Head of caudate nucleus (tissue), 42 donors: Measurements from ENCODE around the gene VPS11.
"Not testable (repeated sequence)": the region's sequence is repeated elsewhere in the genome, so short reads cannot be mapped to it uniquely, and the experiment has no call there.

Experiments used
- DNase-seq, 42 donors: peaks; one replicate each; pipeline versions ENCODE4 v3.0.0 to v3.0.0-alpha.2; 2020 to 2021; ENCODE audit warnings: mixed read lengths in 7 of 42
- intact Hi-C: fragments of 100-400 bp; cut with DNase I; formaldehyde crosslinking; loops from one replicate; pipeline ENCODE4 v1.15.0; 2022

VPS11 gene

DNA sequence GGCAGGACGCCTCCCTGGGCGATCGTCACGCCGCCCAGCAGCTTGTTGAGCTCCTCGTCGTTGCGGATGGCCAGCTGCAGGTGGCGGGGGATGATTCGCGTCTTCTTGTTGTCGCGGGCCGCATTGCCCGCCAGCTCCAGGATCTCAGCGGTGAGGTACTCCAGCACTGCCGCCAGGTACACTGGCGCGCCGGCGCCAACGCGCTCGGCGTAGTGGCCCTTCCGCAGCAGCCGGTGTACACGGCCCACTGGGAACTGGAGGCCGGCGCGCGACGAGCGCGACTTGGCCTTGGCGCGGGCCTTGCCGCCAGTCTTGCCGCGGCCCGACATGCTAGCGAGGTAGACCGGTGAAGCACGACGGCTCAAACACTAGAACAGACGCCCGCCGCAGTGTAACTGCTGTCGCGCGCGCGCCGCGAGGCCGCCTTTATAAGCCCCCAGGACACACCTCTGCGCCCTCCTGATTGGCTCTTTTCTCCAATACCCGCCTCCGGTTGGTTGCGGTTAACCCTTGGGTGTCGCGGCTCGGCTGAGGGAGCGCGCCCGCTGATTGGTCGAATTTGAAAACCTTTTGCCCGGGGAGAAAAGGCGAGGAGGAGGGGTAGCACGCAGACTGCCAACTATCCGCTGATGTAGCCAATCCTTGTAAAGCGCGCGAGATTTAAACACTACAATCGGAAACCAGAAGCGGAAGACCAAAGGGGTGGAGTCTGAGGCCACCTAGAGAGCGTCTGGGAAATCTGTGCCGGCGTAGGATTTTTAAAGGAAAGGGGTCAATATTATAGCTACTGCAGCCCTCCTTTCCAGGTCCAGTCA is 27.7 kb downstream of the VPS11 start:
- intact Hi-C loops, result no loop called here
- peak; percentile 99 to 100 (median 100) for DNase-seq

DNA sequence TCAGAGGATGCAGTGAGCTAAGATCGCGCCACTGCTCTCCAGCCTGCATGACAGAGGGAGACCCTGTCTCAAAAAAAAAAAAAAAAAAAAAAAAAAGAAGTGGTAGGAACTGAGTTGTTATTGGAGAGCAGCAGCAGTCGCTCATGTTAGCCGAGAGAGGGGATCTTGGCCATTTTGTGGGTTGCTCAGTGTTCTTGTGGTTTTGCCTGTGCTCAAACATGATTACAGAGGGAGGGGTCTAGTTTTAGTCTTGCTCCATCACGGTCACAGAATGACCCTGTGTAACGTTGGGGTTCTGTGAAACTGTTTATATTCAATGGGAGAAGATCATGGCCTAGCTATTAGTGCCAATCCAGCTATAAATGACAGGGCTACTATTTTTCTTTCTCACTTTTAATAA is 32.1 kb downstream of the VPS11 start:
- no peak for DNase-seq
- intact Hi-C loops, result no loop called here

DNA sequence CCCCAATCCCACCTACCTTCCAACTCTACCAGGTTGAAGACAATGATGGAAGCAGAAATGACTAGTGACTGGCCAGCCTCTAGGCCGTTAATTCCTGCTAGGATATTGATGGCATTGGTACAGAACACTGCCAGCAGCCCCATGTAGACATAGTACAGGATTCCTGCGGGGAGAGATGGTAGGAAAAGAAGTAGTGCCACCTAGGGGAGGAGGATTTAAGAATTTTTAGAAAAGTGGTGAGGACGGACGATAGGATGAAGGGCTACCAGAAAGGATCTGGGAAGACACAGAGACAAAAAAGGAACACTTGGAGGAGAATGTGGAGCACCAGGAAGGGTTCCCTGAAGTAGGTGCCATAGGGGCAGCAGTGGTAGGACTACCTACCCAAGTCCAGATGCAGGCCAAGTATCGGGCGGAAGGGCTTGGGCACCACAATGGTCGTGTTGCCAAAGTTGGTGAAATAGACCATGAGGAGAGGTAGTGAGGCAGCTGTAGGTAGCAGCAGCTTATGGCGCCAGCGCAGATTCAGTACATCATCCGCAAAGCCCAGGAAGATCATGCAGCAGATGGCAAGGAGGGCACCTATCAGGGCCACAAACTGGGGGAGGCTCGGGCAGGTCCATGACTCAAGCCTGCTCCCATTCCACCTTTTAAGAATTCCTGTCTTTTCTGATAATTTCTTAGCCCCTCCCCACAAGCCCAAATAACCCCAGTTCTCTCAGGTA is 32.8 kb downstream of the VPS11 start:
- intact Hi-C loops, result no loop called here
- DNase-seq, result no peak

DNA sequence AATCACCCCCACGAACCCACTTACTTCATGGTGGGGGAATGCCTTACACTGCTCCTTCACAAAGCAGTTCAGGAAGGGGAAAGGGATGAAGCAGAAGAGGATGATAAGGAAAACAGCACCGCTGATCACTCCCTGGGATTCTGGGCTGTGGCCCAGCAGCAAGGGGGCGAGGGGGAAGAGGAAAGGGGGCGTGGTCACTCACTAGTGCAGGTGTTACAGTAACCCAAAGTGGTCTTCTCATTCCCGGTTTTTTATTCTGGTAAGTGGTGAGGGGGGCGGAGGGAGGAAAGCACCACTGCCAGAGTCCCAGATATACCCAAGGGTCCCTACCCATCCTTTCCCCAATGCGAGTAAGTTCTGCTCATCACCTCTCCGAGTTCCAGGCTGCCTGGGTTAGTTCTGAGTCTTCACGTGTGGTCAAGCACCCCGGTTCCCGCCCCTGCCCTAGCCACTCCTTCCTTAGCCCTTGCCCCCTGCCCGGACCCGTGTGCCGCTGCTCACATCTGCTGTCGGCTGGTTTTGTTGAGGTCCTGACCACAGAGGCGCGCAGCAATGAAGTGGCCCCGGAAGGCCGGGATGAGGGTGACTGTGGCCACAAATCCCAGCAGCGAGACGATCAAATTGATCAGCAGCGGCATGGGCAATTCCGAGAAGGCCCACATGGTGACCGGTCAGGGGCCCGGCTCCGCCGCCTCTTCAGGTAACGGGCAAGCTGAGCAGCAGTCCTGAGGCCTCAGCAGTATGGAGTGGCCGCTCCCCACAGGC is 33.6 kb downstream of the VPS11 start:
- intact Hi-C loops, result no loop called here
- DNase-seq, result no peak

DNA sequence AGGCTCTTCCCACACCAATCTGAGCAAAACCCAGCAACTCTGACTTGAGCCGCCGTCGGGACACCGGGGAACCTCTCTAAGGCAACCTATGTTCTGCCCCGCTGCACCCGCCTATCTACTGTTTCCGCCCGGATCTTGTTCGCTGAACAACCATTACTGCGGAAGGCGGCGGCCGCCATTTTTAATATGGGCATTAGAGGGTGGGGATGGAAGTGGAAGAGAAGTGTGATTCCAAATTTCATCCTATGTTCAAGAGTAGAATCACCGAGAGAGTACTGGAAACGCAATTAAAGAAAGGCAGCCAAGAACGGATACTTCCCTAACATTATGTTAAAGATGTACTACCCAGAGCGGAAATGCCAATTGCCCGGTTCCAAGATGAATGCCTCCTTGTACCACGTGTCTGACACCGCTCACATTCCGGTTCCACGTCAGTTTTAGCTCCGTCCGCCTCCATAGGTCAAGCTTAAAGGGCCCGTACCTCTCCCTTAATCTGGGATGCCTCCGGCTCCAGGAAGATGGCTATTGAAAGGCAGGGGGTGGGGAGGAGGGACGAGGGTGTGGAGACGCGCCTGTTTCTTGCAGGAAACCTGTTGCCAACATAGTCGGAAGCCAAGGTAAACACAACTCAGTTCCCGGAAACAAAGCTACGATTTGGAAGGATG is 34.3 kb downstream of the VPS11 start, which contains the start of gene DPAGT1:
Gene DPAGT1, minus strand, starts transcription at position 95 of the 665 bp plus-strand sequence. CDS start 198 bp downstream, outside the sequence.
- peak; percentile 83 to 98 (median 92) for DNase-seq
- intact Hi-C loops, result no loop called here

DNA sequence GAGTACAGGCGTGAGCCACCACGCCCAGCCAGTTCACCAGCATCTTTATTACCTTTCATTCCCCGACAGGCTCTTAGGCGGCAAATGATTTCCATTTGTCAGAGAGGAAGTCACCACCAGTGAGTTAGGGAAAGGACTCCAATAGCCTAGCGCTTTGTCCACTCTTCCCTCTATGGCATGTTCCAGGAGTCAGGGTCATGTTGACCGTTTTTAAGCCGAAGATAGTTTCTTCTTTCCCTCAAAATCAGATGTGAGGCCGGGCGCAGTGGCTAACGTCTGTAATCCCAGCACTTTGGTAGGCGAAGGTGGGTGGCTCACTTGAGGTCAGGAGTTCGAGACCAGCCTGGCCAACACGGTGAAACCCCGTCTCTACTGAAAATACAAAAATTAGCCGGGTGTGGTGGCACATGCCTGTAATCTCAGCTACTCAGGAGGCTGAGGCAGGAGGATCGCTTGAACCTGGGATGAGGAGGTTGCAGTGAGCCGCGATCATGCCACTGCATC is 35.6 kb downstream of the VPS11 start:
- DNase-seq, intact Hi-C loops: not testable (repeated sequence)

DNA sequence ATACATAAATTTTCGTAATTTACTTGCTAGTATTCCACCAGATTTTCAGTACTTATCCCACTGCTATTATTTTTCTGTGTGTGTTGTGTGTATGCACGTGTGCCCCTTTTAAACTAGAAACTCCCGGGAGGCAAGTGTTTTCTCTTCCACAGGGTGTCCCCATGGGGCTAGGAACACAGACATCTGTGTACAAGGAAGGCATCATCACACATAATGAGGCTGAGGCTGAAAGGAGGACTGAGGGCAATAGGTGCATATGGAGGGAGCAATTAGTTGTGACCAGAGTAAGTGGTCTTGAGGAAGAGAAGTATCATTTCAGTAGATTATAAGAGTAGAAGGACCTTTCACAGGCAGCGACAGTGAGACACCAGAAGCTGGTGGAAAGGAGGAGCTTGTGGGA is 36.2 kb downstream of the VPS11 start:
- intact Hi-C loops, result no loop called here
- DNase-seq, result peak in 2 of 42 donors; percentile 59 to 63

DNA sequence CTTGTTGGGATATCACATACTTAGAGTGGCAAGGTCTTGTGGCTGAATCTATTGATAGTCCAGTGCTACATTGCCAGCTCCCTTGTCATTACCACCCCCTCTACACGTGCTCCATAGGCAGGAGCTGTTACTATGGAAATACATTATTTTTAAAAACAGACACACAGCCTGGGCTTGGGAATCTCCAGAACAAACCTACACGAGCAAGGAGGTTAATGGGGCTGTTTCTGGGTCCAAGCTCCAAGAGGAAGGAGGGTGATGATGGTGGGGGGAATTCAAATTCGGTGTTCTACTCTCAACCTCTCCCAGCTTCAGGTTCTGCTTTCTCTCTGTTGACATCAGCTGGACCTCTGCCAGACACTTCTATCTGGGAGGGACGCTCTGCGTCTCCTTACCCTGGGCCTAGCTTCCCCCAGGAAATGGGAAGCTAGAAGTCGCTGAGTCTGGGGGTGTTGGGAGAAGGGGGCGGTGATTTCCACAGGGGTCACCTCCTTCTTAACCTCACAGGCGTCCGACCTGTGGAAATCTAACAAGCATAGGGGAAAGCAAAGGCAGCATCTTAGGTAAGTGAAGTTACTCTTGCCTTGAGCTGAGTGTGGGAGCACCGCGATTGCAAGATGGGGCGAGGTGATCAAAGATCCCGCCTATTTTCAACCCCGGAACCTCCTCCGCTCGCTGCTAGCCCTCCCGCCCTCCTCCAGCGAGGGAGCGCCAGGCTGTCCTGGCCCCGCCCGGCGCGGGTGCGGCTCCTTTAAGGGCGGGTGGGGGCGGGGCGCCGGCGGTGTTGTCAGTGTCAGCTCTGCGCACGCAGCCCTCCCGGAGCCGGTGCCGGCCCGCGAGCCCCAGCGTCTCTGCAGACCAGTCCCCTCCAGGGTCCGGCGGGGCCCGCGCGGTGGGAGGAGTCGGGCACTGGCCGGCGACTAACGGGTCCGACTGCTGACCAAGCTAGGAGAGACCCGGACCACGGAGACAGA is 39.2 kb downstream of the VPS11 start, which contains the start of gene C2CD2L:
Gene C2CD2L, plus strand, starts transcription at position 781 of the 974 bp plus-strand sequence. CDS start 398 bp downstream, outside the sequence.
- DNase-seq, result peak; percentile 77 to 95 (median 90)
- intact Hi-C loops, result no loop called here

DNA sequence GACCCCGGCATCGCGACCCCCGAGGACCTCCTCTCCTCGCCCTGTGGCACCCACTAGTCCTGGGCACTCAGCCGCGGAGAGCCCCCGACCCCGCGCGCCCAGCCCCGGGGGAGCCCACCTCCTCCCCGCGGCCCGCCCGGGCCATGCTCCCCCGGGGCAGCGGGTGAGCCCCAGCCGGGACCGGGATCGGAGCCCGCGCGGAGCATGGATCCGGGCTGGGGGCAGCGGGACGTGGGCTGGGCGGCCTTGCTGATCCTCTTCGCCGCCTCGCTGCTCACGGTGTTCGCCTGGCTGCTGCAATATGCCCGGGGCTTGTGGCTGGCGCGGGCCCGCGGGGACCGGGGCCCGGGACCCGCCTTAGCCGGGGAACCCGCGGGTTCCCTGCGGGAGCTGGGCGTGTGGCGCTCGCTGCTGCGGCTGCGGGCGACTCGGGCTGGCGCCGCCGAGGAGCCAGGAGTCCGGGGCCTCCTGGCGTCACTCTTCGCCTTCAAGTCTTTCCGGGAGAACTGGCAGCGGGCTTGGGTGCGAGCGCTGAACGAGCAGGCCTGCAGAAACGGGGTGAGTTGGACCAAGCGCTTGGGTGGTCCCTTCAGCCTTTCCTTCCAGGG is 40.0 kb downstream of the VPS11 start:
- DNase-seq, result peak in 5 of 42 donors; percentile 36 to 50 (median 38)
- intact Hi-C loops, result no loop called here

DNA sequence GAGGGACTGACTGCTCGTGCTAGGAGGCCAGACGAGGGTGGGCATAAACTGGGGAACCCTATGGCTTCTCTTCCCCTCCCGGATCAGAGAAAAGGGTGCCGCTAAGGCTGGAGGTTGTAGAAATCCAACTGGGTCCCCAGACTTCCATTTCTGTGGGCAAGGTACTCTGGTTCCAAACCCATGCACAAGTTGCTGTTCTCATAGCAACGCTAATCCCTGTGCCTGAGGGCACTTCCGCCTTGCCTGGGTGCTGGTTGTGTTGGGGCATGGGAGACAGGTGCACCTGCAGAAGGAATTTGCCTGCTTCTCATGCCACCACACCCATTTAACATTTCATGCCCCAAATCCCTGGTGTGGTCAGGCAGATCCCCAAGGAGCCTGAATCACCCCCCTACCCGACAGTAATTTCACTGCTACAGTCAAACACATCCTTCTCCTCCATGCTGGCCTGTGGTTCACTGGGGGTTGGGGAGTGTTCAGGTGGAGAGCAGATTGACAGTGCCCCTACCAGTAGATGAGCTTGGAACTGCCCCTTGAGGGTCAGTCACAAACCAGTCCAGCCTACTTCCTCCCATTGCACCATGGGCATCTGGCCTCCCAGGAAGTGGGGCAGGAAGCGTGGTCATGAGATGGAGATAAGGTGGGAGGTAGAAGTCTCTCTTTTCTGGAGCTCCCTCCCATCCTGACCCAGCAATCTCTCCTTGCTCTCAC is 40.7 kb downstream of the VPS11 start:
- intact Hi-C loops, result no loop called here
- peak in 21 of 42 donors; percentile 31 to 75 (median 49) for DNase-seq

DNA sequence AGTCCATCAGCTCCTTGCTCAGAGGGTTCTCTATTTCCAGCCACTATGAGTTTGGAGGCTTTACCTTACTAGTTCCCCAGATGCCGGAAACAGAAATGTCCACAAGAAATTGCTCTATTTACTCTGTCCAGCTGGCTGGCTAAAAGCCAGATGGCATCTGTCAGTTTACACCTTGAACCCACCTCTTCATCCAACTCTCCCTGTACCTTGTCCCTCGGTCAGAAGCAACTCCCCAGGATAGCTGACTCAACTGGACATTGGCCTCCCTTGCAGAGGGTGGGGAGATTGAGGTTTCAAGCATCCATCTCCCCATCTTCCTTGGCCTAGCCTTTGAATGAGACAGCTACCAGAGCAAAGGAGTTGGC is 41.2 kb downstream of the VPS11 start:
- peak in 1 of 42 donors; percentile 13 for DNase-seq

DNA sequence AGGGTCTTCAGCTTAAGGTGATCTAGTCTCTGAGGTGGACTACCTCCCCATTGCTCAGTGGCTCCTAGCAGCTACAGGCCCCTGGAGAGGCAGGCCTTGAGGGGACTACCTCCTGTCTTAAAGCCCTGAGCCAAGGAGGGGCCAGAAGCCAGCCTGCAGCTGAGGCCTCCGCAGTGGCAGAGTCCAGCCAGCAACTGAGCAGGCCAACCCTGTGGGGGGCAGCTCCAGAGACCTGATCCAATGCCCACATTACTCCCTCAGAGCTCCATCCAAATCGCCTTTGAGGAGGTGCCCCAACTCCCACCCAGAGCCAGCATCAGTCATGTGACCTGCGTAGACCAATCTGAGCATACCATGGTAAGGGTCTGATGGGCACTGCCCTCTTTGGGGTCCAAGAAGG is 42.2 kb downstream of the VPS11 start:
- intact Hi-C loops, result no loop called here
- DNase-seq, result peak in 1 of 42 donors; percentile 15

More for the DNA sequence above, 41.2 kb downstream of the VPS11 start:
- intact Hi-C loops, result no loop called here

DNA sequence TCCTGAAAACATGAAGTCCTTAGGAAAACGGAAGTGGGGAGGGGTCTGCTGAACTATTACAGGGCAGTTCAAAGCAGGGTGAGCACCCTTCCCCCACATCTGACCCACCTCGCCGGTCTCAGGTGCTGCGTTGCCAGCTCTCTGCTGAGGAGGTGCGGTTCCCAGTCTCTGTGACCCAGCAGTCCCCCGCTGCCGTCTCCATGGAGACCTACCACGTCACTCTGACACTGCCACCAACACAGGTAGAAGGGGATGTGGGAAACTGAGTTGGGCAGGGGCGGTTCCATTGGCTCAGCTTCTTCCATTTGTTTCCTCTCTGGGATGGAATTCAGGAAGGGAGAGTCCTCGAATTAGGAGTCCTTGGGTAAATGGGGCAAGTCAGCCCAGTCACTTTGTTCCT is 42.8 kb downstream of the VPS11 start:
- peak in 41 of 42 donors; percentile 49 to 96 (median 79) for DNase-seq
- intact Hi-C loops, result no loop called here

DNA sequence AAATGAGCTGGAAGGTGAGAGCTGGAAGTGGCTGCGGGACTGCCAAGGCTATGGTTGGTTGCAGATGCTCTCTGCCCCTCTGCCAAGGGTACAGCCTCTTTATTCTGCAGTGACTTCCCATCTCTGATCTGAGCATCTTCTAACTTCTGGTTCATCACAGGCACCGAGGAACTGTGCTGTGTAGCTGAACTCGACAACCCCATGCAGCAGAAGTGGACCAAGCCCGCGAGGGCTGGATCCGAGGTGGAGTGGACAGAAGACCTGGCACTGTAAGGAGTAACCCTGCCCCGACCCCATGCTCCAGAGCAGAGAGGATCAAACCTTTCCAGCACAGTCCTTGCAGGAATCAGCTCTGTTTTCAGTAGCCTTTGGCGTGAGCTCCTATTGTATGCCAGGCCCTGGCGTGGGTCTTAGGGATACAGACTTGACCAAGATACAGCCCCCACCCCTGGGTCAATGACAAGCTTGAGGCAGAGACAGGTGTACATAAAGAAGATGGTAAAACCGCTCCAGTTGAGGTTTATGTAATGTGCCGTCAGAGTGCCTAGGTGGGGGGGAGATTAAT is 43.8 kb downstream of the VPS11 start:
- DNase-seq, result peak in 3 of 42 donors; percentile 16 to 55 (median 17)
- intact Hi-C loops, result no loop called here

DNA sequence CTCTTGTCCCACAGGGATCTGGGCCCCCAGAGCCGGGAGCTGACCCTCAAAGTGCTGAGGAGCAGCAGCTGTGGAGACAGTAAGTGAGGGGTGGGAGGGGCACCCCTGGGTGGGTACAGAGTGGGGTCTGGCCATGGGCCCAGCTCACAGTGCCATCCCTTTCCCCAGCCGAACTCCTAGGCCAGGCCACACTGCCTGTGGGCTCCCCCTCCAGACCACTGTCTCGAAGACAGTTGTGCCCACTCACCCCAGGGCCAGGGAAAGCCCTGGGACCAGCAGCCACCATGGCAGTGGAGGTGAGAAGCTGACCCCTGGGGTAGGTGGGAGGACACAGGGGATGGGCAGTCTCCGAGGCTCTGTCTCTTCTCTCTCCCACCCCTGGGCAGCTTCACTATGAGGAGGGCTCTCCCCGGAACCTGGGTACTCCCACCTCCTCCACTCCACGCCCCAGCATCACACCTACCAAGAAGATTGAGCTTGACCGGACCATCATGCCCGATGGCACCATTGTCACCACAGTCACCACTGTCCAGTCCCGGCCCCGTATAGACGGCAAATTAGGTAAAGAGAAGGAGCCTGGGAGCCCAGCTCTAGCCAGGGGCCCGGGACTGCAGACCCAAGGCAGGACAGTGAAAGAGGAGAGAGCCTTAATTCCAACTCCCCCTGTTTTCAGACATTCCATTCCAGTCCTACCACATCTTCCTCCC is 44.8 kb downstream of the VPS11 start:
- intact Hi-C loops, result no loop called here
- peak in 1 of 42 donors; percentile 13 for DNase-seq
